GM21360 (cell line): ENCODE measurements around the gene TPD52L2.

Experiments used
- ATAC-seq: cut with Tn5 transposase; IDR thresholded peaks from one replicate; pipeline ENCODE4 v1.9.1; 2021; ENCODE audit warnings: mild to moderate bottlenecking, moderate library complexity; ENCODE audit not compliant: unreplicated experiment

The TPD52L2 gene

GRCh38 chr20:63864978-63865640 is at the start of gene TPD52L2:
Gene TPD52L2 (plus strand): TSS chr20:63865270. CDS start chr20:63865366, 96 bp downstream.
- peak; percentile 56 for ATAC-seq

- ATAC-seq = no peak
These were observed 49.3 kb upstream of the TPD52L2 start for GRCh38 chr20:63815615-63816253.

GRCh38 chr20:63819224-63819921 is 45.7 kb upstream of the TPD52L2 start:
- ATAC-seq = no peak

- no peak for ATAC-seq
These were observed 43.3 kb upstream of the TPD52L2 start for GRCh38 chr20:63821811-63822210.

GRCh38 chr20:63822276-63822696 is 42.8 kb upstream of the TPD52L2 start:
- ATAC-seq = no peak

- no peak for ATAC-seq
These were observed 41.3 kb upstream of the TPD52L2 start for GRCh38 chr20:63823691-63824311.

GRCh38 chr20:63825331-63826118 is 39.5 kb upstream of the TPD52L2 start:
- ATAC-seq = no peak

GRCh38 chr20:63826753-63827152 is 38.3 kb upstream of the TPD52L2 start:
- ATAC-seq = no peak

- no peak for ATAC-seq
These were observed 36.9 kb upstream of the TPD52L2 start for GRCh38 chr20:63828124-63828523.

GRCh38 chr20:63828545-63828944 is 36.5 kb upstream of the TPD52L2 start:
- ATAC-seq = no peak

- ATAC-seq = no peak
These were observed 36.1 kb upstream of the TPD52L2 start for GRCh38 chr20:63828951-63829350.

- ATAC-seq = no peak
These were observed 35.5 kb upstream of the TPD52L2 start for GRCh38 chr20:63829603-63829944.

- ATAC-seq = no peak
These were observed 34.9 kb upstream of the TPD52L2 start for GRCh38 chr20:63829945-63830835.

- ATAC-seq = no peak
These were observed 34.1 kb upstream of the TPD52L2 start, which contains the start of gene ZBTB46 for GRCh38 chr20:63830841-63831588. Gene ZBTB46 (minus strand): TSS chr20:63831264. CDS start chr20:63790757, 40,507 bp downstream.

- no peak for ATAC-seq
These were observed 33.5 kb upstream of the TPD52L2 start for GRCh38 chr20:63831646-63831992.

- no peak for ATAC-seq
These were observed 32.9 kb upstream of the TPD52L2 start for GRCh38 chr20:63831993-63832686.

GRCh38 chr20:63833776-63834490 is 31.1 kb upstream of the TPD52L2 start:
- no peak for ATAC-seq

- no peak for ATAC-seq
These were observed 30.6 kb upstream of the TPD52L2 start for GRCh38 chr20:63834491-63834880.
